HepG2 (cell line): ENCODE results near the gene LUZP1. TPM values are rescaled to one million over a fixed set of nuclear protein-coding genes. Genes with fewer than 3 reads are reported as not detected.
A peak's percentile ranks its signal among the peaks of the same experiment; 100 is the strongest.

Experiments
- DR1 ChIP-seq: sonication (generic); formaldehyde crosslinking; IDR thresholded peaks from 2 replicates; pipeline ENCODE4 v1.8.0; 2021; ENCODE audit warnings: mild to moderate bottlenecking, missing genetic modification reagents, inconsistent platforms
- MTERF4 ChIP-seq: sonication (generic); formaldehyde crosslinking; IDR thresholded peaks from 2 replicates; pipeline ENCODE4 v1.8.0; 2023; ENCODE audit warnings: mild to moderate bottlenecking, missing genetic modification reagents
- NFIC ChIP-seq: IDR thresholded peaks from 2 replicates; pipeline ENCODE4 v1.6.1; 2012; ENCODE audit warnings: mild to moderate bottlenecking, low read length, inconsistent platforms
- RFXAP ChIP-seq: sonication (generic); formaldehyde crosslinking; IDR thresholded peaks from 2 replicates; pipeline ENCODE4 v1.4.0; 2020; ENCODE audit warnings: missing genetic modification reagents, borderline replicate concordance
- ZNF282 ChIP-seq: fragments of 450-650 bp; IDR thresholded peaks from 2 replicates; pipeline ENCODE4 v1.6.1; 2018; ENCODE audit not compliant: partially characterized antibody
- ZNF333 ChIP-seq: sonication (generic); formaldehyde crosslinking; IDR thresholded peaks from 2 replicates; pipeline ENCODE4 v1.4.0; 2020; ENCODE audit warnings: mild to moderate bottlenecking, missing genetic modification reagents, borderline replicate concordance
- polyA plus RNA-seq, 8 experiments: library from polyadenylated mRNA; depleted of rRNA in 3 of 8; stranded (reverse) in 7 of 8; unstranded in 1 of 8; fragments of >200 nt; fragmentation: Illumina TruSeq in 4 of 8; extraction: Trizol in 4 of 8; gene quantifications; 2 replicates each; pipeline versions ENCODE4 v1.2.1 to v1.2.3, GENCODE V29; 2011 to 2016; ENCODE audit warnings: low read depth in 4 of 8, missing spikeins in 1 of 8, mixed read lengths in 1 of 8; ENCODE audit not compliant: insufficient read depth in 1 of 8
- total RNA-seq, 5 experiments: library from RNA; depleted of rRNA; stranded (reverse); fragments of >200 nt; fragmentation: Illumina TruSeq; extraction: Trizol; gene quantifications; 2 replicates each; pipeline ENCODE4 v1.2.3, GENCODE V29; 2016; ENCODE audit warnings: low read depth in 1 of 5
- TF ChIP-seq, protein P1 (sequence below): sonication (generic); formaldehyde crosslinking; IDR thresholded peaks from 2 replicates; pipeline ENCODE4 v1.4.0; 2020; ENCODE audit warnings: mild to moderate bottlenecking, low read depth, missing genetic modification reagents
- TF ChIP-seq, protein P2 (sequence below): sonication (generic); formaldehyde crosslinking; IDR thresholded peaks from 2 replicates; pipeline ENCODE4 v1.4.0; 2020; ENCODE audit warnings: missing genetic modification reagents
- TF ChIP-seq, protein P3 (sequence below): sonication (generic); formaldehyde crosslinking; IDR thresholded peaks from one replicate; pipeline ENCODE4 v1.5.1; 2020; ENCODE audit warnings: mild to moderate bottlenecking, missing genetic modification reagents; ENCODE audit errors: not compliant biosample characterization

Gene LUZP1
- total and polyA plus RNA-seq, 2 of the 13 experiments (the other 11 are each of a cell fraction or from before 2014, with no cell fraction given) = 6.9 to 12.7 TPM

GRCh38 chr1:23177438-23178380, 9.1 kb upstream of the LUZP1 start (continued):
- TF ChIP-seq, protein P1, sequence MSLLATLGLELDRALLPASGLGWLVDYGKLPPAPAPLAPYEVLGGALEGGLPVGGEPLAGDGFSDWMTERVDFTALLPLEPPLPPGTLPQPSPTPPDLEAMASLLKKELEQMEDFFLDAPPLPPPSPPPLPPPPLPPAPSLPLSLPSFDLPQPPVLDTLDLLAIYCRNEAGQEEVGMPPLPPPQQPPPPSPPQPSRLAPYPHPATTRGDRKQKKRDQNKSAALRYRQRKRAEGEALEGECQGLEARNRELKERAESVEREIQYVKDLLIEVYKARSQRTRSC (CRISPR knock-in tag) = no peak
- TF ChIP-seq NFIC (no peak), RFXAP (no peak; the same call in 1 of the 2 replicates), MTERF4 (CRISPR knock-in tag) (peak; percentile 83; the same call in 1 of the 2 replicates), ZNF282 (no peak), ZNF333 (no peak), DR1 (CRISPR knock-in tag) (no peak)
- TF ChIP-seq, protein P2, sequence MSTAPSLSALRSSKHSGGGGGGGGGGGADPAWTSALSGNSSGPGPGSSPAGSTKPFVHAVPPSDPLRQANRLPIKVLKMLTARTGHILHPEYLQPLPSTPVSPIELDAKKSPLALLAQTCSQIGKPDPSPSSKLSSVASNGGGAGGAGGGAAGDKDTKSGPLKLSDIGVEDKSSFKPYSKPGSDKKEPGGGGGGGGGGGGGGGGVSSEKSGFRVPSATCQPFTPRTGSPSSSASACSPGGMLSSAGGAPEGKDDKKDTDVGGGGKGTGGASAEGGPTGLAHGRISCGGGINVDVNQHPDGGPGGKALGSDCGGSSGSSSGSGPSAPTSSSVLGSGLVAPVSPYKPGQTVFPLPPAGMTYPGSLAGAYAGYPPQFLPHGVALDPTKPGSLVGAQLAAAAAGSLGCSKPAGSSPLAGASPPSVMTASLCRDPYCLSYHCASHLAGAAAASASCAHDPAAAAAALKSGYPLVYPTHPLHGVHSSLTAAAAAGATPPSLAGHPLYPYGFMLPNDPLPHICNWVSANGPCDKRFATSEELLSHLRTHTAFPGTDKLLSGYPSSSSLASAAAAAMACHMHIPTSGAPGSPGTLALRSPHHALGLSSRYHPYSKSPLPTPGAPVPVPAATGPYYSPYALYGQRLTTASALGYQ (CRISPR knock-in tag) = no peak
- TF ChIP-seq, protein P3, sequence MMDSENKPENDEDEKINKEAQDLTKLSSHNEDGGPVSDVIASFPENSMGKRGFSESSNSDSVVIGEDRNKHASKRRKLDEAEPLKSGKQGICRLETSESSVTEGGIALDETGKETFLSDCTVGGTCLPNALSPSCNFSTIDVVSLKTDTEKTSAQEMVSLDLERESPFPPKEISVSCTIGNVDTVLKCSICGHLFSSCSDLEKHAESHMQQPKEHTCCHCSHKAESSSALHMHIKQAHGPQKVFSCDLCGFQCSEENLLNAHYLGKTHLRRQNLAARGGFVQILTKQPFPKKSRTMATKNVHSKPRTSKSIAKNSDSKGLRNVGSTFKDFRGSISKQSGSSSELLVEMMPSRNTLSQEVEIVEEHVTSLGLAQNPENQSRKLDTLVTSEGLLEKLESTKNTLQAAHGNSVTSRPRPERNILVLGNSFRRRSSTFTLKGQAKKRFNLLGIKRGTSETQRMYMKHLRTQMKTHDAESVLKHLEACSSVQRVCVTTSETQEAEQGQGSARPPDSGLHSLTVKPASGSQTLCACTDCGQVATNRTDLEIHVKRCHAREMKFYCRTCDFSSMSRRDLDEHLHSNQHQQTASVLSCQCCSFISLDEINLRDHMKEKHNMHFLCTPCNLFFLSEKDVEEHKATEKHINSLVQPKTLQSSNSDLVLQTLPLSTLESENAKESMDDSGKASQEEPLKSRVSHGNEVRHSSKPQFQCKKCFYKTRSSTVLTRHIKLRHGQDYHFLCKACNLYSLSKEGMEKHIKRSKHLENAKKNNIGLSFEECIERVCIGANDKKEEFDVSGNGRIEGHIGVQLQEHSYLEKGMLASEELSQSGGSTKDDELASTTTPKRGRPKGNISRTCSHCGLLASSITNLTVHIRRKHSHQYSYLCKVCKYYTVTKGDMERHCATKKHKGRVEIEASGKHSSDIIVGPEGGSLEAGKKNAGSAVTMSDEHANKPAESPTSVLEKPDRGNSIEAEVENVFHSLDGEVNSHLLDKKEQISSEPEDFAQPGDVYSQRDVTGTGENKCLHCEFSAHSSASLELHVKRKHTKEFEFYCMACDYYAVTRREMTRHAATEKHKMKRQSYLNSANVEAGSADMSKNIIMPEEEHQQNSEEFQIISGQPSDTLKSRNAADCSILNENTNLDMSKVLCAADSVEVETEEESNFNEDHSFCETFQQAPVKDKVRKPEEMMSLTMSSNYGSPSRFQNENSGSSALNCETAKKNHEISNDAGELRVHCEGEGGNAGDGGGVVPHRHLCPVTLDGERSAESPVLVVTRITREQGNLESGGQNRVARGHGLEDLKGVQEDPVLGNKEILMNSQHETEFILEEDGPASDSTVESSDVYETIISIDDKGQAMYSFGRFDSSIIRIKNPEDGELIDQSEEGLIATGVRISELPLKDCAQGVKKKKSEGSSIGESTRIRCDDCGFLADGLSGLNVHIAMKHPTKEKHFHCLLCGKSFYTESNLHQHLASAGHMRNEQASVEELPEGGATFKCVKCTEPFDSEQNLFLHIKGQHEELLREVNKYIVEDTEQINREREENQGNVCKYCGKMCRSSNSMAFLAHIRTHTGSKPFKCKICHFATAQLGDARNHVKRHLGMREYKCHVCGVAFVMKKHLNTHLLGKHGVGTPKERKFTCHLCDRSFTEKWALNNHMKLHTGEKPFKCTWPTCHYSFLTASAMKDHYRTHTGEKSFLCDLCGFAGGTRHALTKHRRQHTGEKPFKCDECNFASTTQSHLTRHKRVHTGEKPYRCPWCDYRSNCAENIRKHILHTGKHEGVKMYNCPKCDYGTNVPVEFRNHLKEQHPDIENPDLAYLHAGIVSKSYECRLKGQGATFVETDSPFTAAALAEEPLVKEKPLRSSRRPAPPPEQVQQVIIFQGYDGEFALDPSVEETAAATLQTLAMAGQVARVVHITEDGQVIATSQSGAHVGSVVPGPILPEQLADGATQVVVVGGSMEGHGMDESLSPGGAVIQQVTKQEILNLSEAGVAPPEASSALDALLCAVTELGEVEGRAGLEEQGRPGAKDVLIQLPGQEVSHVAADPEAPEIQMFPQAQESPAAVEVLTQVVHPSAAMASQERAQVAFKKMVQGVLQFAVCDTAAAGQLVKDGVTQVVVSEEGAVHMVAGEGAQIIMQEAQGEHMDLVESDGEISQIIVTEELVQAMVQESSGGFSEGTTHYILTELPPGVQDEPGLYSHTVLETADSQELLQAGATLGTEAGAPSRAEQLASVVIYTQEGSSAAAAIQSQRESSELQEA (CRISPR knock-in tag) = peak; percentile 42
